Activated CD8-positive, alpha-beta memory T cell treated with anti-CD3 and anti-CD28 coated beads for 1 hour (primary cell): Measurements from ENCODE around the gene RAB10.
"Not testable (repeated sequence)": the region's sequence is repeated elsewhere in the genome, so short reads cannot be mapped to it uniquely, and the experiment has no call there.

Source experiments
- DNase-seq, 2 donors: peaks; one replicate each; pipeline ENCODE4 v3.0.0-alpha.2; 2020; ENCODE audit warnings: low read depth in 1 of 2; ENCODE audit errors: extremely low read depth in 1 of 2

The RAB10 gene

DNA sequence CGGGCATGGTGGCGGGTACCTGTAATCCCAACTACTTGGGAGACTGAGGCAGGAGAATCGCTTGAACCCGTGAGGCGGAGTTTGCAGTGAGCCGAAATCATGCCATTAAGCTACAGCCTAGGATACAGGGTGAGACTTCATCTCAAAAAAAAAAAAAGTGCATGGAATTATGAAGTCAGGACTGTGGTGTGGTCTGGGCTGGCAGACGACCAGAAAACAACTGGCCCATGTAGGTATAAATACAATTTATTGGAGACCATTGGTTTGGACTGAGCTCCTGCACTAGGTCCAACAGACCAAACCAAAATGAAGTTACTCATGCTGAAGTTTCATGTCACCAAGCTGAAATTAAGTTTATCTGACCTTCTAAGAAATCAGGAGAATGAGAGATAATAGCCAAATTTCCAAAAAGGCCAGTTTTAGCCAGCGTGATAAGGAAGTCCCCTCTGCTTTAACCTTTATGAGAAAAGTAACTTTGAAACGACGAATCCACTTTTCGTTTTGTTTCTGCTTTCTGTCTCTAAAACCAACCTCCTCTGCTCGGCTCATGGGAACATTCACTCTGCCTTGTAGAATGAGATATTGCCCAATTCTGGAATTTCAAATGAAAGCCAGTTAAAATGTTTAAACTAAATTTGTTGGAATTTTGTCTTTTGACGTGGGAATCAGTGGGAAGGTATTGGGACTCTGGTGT lies 17.7 kb upstream of the RAB10 start:
- DNase-seq: no peak

DNA sequence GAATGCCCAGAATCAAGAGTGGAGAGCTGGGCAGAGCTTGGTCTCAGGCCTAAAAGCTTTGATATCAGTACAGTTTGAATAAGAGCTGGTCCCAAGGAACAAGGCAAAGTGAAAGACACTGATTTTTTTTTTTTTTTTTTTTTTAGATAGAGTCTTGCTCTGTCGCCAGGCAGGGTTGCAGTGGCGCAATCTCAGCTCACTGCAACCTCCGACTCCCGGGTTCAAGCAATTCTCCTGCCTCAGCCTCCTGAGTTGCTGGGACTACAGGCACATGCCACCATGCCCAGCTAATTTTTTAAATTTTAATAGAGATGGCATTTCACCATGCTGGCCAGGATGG lies 17.2 kb upstream of the RAB10 start:
- not testable (repeated sequence) for DNase-seq

DNA sequence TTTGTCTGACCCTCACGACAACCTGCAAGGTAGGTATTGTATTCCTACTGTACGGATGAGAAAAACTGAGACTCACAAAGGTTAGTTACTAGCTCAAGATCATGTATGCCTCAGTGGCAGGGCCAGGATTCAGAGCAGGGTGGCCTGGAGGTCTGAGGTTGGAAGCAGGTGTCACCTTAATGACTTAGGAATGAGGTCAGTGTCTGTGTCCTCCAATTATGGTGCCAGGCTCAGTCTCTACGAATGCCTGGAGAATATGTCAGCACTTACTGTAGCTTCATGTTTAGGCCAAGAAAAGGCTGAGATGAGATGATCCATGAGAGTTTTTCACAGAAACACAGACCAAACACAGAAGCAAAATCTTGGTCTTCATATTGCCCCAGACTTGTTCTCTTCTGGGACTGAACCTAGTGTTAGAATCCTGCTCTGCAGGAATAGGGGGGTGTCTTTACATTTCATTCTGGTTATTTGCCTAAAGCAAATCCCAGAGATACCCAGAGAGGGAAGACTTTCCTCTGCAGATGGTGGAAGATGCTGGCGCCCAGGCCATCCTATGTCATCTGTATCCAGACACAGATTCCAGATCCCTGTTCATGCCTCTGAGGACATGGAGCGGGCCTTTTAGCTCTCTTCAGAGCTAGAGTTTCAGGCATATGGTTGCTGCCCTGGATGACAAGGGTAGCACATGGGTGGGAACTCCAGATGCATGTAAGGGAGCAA lies 16.3 kb upstream of the RAB10 start:
- DNase-seq: no peak

DNA sequence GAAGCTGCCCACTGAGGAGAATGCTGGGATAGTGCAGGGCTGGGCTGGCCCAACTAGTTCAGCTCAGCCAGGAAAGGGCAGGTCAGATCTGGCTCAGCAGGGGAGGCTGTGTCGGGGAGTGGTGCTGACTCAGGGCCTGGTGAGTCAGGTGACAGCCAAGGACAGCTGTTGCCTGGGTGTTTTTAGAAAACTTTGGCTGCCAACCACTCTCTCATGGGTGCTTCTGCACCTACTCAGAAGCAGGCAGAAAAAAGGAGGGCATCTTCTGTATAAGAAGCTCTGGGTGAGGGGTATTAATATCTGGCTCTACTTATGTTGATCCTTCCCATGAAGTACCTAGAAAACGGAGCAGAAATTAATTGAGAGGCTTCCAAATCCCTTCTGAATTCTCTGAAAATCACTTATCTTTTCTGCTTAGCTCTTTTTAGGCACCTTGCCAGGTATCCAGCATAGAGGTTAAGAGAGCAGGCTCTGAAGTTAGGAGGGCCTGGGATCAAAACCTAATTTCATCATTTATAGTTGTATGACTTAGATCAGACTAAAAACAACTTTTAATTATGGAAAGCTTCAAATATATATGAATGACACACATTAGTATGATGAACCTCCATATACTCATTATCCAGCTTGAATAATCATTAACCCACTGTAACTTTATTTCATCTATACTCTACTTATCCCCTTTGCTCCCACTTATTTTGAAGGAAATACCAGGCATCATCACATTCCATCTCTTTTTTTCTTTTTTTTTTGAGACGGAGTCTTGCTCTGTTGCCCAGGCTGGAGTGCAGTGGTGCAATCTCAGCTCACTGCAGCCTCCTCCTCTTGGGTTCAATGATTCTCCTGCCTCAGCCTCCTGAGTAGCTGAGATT lies 15.5 kb upstream of the RAB10 start:
- DNase-seq: no peak

DNA sequence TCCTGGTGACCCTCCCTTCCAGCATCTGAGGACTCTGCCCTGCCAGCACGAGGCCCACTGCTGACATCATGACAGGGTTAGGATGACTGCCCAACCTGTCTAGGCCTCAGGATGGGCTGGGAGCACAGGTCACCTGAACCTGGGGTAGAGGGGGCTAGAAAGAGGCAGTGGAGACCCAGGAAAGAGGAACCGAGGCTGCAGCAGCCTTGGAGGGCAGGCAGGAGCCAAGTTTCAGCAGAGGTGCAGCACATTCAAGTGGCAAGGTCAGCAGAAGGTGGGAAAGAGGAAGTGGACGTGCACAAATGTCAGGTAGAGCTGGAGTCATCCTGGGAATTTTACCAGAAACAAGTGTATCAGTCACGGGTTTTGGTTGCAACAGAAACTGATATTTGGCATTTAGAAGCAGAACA lies 13.6 kb upstream of the RAB10 start:
- DNase-seq: no peak

DNA sequence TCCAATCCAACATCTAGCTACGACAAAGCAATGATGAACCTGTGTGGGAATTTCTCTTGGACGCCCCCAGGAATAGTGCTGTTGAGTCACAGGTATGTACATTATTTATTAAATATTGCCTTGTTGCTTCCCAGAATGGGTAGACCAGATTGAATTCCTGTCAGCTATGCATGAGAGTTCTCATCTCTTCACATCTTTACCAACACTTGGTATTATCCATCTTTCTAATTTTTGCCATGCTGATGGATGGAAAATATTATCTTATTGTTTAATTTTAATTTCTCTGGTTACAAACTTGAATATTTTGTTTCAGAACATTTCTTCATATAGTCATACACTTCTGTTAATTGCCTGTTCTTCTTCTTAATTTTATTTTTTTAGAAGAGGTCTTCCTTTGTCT lies 9.6 kb upstream of the RAB10 start:
- no peak for DNase-seq

DNA sequence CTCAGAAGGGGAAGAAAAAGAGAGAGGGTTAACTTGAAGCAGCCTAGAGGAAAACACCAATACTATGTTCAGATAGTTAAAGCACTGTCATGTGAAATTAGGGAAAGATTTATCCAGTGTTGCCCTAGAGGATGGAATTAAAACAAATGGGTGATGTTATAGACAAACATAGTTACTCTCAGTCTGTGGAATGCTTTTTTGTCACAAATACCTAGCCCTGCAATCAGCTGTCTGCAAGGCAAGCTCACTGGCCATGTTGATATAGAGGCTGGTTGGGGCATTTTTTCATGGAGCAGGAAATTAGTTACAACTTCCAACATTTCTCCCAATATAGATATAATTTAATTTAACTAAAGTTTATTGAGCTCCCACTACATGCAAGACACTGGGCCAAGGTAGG lies 8.4 kb upstream of the RAB10 start:
- no peak for DNase-seq

DNA sequence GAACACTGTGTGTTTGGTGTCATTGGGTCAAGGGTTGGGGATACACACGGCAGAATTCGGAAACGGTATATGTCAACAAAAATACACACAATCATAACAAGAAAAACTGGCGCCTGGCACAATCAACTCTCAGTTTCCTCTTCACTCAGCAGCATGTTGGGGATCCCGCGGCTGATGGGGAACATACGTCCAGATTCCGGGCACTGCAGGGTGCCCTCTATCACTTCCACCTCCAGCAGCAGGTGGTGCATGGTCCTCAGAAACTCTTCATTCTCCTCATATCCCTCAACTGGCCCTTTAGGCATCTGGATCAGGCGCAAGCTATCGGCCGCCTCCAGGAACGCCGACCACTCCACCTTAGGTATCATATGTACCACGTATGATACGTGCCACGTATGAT lies 5.8 kb upstream of the RAB10 start:
- not testable (repeated sequence) for DNase-seq

DNA sequence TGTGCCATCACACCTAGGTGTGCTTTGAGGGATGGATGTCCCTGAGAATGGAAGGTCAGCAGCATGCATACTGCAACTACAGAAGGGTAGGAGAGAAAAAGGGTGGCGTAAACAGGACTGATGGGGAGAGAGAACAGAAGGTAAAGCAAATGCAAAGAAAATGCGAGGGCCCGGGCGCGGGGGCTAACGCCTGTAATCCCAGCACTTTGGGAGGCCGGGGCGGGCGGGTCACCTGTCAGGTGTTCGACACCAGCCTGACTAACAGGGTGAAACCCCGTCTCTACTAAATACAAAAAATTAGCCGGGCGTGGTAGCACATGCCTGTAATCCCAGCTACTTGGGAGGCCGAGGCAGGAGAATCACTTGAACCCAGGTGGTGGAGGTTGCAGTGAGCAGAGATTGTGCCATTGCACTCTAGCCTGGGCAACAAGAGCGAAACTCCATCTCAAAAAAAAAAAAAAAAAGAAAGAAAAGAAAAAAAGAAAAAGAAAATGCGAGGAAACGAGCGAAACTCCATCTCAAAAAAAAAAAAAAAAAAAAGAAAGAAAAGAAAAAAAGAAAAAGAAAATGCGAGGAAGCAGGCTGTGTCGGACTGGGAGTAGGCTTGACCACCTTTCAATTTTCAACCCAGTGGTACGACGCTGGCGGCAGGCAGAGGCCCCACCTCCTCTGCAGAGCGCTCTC lies 1.2 kb upstream of the RAB10 start:
- not testable (repeated sequence) for DNase-seq

DNA sequence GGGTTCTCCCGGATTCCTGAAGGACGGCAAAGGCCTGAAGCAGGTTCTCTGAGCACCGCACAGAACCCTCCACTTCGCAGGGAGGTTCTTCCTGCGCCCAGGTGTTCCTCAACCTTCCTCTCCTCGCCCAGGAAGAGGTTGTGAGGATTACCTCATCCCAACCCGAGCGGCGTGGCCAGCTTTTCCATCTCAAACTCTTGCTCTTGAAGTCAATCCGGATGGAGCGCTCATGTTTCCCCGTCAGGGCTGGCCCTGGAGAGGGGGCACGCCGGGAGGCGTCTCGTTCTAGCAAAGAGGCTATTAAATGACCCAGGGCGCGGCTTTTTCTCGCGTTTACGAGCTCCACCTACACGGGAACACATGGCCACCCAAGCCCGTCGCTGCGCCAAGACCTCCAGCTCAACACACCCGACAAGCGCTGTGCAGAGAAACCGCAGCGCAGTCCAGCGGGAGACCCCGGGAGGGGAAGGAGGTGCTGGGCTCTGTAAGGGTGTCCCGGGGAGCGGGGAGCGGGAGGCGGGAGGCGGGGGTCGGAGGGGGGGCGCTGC lies 540 bp upstream of the RAB10 start:
- no peak for DNase-seq

DNA sequence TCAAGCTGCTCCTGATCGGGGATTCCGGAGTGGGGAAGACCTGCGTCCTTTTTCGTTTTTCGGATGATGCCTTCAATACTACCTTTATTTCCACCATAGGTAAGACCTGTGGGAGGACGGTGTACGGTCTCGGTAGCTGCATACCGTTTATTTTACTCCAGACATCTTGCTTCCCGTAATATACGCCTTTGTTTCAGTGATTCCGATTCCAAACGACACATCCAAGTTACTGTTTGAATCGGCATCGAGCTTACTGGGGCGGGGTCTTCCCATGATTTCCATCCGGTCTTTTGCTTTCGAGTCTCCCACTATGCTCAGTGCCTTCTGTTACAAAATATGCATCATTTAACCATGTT lies 731 bp downstream of the RAB10 start:
- no peak for DNase-seq

DNA sequence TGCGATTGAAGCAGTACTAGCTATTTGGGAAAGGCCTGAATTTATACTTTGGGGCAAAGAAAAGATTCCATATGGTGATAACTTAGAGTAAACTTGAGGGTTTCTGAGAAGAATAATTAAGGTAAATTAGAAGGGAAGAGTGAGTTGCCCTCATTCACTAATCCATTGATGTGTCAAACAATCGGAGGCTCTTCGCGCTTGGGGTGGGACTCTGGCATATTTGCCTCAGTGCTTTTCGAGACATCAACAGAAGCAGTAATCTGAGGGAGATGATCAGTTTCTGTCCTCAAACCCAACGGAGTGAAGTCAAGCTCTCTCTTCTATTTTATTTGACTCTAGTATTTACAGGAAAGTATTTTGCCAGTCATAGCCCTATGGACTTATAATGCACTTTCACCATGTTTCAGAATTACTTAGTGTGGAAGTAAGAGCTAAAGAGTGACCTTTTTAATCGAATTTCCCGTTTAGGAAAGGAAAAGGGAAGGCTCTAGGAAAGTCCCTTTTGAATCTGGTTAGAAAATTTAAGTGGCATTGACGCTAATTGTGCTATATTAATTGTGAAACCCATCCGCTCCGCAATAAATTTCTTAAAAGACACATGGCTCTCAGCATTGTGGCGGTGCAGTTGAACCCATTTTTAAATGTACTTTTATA lies 1.3 kb downstream of the RAB10 start:
- no peak for DNase-seq

DNA sequence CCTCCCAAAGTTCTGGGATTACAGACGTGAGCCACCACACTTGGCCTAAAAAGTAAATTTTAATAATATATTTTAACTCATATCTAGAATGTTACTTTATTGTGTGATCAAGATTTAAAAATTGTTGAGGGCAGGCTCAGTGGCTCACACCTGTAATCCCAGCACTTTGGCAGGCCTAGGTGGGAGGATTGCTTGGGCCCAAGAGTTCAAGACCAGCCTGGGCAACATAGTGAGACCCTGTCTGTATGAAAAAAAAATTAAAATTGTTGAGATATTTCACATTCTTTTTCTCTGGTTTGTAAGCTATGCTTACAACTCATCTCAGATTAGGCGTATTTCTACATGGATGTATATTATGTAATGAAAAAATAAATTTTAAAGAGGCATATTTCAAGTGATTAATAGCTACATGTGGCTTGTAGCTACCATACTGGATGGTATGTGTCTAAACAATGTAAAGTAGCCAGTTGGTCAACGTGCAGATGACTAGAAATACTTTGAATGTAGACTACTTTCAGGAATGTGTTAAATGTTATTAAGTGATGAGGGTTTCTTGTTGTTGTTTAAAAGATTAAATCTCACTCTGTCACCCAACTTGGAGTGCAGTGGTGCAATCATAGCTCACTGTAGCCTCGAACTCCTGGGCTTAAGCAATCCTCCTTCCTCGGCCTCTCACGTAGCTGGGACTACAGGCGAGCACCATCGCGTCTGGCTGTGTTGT lies 5.9 kb downstream of the RAB10 start:
- DNase-seq: no peak

DNA sequence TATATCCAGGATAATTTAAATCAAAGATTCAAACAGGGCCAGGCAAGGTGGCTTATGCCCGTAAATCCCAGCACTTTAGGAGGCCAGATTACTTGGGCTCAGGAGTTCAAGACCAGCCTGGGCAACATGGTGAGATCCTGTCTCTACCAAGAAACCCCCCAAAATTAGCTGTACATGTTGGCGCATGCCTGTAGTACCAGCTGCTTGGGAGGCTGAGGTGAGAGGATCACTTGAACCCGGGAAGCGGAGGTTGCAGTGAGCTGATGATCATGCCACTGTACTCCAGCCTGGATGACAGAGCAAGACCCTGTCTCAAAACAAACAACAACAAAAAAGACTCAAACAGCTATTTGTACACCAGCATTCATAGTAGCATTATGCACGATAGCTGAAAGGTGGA lies 9.2 kb downstream of the RAB10 start:
- DNase-seq: no peak

DNA sequence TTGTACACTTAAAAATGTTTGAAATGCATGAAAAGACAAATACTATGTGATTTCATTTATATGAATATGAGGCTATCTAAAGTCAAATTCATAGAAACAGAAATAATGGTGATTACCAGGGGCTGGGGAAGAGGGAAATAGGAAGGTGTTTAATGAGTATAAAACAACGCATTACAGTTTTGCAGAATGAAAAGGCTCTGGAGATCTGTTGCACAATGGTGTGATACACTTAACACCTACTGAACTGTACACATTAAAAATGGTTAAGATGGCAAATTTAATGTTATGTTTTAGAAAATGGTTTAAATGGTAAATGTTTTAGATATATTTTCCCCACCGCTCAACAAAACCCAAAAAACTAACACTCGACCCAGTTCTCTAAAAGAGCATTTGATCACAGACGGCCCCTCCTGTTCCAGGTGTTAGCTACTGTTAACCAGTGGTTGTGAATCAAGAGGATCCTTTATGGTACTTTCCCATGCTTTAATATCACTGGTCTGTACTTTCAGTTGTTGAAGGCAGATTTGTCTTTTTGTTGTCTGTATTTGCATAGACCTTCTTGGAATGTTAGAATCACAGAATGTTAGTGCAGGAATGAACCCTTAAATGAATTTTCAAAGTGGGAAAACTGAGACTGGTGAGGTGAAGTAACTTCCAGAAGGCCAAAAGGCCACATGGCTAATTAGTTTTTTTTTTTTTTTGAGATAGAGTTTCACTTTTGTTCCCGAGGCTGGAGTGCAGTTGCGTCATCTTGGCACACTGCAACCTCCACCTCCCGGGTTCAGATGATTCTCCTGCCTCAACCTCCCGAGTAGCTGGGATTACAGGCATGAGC lies 10.2 kb downstream of the RAB10 start:
- DNase-seq: no peak

DNA sequence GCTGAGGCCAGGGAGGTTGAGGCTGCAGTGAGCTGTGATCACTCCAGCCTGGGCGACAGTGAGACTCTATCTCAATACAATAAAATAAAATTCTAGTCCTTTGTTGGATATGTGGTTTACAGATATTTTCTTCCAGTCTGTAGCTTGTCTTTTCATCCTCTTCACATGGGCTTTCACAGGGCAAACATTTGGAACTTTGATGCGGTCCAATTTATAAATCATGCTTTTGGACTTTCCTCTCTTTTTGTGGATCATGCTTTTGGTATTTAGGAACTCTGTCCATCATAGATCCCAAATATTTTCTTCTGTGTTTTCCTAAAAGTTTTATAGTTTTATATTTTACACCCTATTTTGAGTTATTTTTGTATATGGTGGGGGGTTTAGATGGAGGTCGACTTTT lies 14.9 kb downstream of the RAB10 start:
- DNase-seq: no peak

DNA sequence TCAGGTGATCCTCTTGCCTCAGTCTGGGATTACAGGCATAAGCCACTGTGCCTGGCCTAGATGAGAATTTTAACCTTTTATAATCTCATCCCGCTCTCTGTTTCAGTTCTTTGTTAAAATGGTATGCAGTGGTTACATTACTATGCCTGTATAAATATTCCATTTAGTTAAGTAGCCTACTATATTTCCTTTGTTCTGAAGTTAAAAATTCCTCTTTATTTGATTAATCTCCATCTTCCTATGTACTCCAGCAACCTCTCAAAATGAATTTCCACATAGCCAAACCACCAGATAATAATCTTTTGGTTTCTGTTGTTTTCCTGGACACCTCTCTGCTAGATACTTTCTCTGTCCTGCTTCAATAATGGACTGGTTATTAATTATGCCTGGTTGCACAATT lies 15.8 kb downstream of the RAB10 start:
- no peak for DNase-seq

DNA sequence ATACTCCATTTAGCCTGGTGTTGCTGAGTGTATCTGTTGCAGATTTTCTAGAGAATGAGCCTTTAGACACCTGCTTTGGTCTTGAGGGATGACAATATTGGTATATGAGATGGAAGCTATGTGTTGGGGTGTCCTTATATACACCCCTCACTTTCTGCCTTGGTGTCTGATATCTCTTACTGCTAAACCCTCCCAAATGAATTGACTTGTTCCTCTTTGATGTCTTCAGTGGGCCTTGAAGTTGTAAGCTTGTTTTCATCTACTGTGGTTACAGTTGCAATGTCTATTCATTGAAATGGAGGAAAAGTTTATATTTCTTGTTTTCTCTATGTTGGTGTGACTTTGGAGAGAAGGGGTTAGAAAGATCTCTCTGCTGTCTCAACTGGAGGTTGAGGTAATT lies 18.9 kb downstream of the RAB10 start:
- DNase-seq: no peak
